Measurements from ENCODE around the gene FOXK2. TPM values are rescaled to one million over a fixed set of nuclear protein-coding genes. Genes with fewer than 3 reads are reported as not detected.

Gene FOXK2
- total RNA-seq, 2 donors from 2014 or later, result 34.8 to 85.1 TPM

- H3K36me3 ChIP-seq, result no peaks in the 10 kb centered on the region
- peak overlapping the region; percentile 94 for H3K4me3 ChIP-seq
- H3K9me3 ChIP-seq, result no peaks in the 10 kb centered on the region
- H3K27me3 ChIP-seq (replicated peaks; ENCODE audit: insufficient read depth), result no peaks in the 10 kb centered on the region
- peaks cover 7 to 27% of the 10 kb centered on the region in 2 donors for H3K4me1 ChIP-seq (ENCODE audit: control insufficient read depth in 1 of 2, low read depth in 2 of 2)
- ATAC-seq (ENCODE audit: insufficient number of reproducible peaks, low FRiP score, low read depth) (no peak), DNase-seq (ENCODE audit: low spot score) (peak; percentile 85)
- peak overlapping the region; percentile 81 to 84 for H3K27ac ChIP-seq
- TF ChIP-seq, protein P1, sequence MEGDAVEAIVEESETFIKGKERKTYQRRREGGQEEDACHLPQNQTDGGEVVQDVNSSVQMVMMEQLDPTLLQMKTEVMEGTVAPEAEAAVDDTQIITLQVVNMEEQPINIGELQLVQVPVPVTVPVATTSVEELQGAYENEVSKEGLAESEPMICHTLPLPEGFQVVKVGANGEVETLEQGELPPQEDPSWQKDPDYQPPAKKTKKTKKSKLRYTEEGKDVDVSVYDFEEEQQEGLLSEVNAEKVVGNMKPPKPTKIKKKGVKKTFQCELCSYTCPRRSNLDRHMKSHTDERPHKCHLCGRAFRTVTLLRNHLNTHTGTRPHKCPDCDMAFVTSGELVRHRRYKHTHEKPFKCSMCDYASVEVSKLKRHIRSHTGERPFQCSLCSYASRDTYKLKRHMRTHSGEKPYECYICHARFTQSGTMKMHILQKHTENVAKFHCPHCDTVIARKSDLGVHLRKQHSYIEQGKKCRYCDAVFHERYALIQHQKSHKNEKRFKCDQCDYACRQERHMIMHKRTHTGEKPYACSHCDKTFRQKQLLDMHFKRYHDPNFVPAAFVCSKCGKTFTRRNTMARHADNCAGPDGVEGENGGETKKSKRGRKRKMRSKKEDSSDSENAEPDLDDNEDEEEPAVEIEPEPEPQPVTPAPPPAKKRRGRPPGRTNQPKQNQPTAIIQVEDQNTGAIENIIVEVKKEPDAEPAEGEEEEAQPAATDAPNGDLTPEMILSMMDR (IDR thresholded peaks at IDR 0.05), result no peak
These were observed 22.8 kb upstream of the FOXK2 start for GRCh38 chr17:82496529-82497434.

GRCh38 chr17:82497483-82498405, 21.8 kb upstream of the FOXK2 start:
- H3K27ac ChIP-seq, result peak overlapping the region; percentile 30 to 70
- ATAC-seq (ENCODE audit: insufficient number of reproducible peaks, low FRiP score, low read depth) (no peak), DNase-seq (ENCODE audit: low spot score) (no peak)
- TF ChIP-seq, protein P1 (IDR thresholded peaks at IDR 0.05), result no peak
- H3K36me3 ChIP-seq, result no peaks in the 10 kb centered on the region
- H3K4me3 ChIP-seq, result peak overlapping the region; percentile 94
- H3K4me1 ChIP-seq (ENCODE audit: control insufficient read depth in 1 of 2, low read depth in 2 of 2), result peaks cover 7 to 34% of the 10 kb centered on the region in 2 donors
- H3K9me3 ChIP-seq, result no peaks in the 10 kb centered on the region
- H3K27me3 ChIP-seq (replicated peaks; ENCODE audit: insufficient read depth), result no peaks in the 10 kb centered on the region

DNA sequence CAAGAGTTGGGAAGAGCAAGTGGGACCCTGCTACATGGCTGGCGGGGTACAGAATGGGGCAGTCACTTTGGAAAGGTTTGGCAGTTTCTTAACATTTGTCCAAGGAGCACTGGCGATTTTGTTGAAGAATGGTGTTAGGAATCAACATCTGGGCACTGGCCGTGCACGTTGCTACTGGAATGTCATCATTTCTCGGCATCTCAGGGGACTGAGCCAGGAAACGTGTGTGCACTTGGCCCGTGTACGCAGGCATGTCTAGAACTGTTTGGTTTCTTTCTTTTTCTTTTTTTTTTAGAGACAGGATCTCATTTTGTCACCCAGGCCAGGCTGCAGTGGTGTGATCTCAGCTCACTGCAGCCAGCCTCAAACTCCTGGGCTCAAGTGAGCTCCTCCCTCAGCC, 17.3 kb upstream of the FOXK2 start:
- H3K27me3 ChIP-seq (replicated peaks; ENCODE audit: insufficient read depth), result no peaks in the 10 kb centered on the region
- no peaks in the 10 kb centered on the region for H3K36me3 ChIP-seq
- H3K27ac ChIP-seq, result peak overlapping the region; percentile 20 to 43
- DNase-seq (ENCODE audit: low spot score), result no peak
- ATAC-seq (ENCODE audit: insufficient number of reproducible peaks, low FRiP score, low read depth), result no peak
- H3K9me3 ChIP-seq, result no peaks in the 10 kb centered on the region
- H3K4me1 ChIP-seq (ENCODE audit: control insufficient read depth in 1 of 2, low read depth in 2 of 2), result peaks cover 0 to 9% of the 10 kb centered on the region in 2 donors
- TF ChIP-seq, protein P1 (IDR thresholded peaks at IDR 0.05), result no peak
- no peak overlapping the region for H3K4me3 ChIP-seq

GRCh38 chr17:82503094-82503727, 16.3 kb upstream of the FOXK2 start:
- Histone ChIP-seq H3K27ac (no peak overlapping the region), H3K9me3 (no peaks in the 10 kb centered on the region), H3K36me3 (no peaks in the 10 kb centered on the region), H3K4me3 (no peak overlapping the region), H3K4me1 (ENCODE audit: control insufficient read depth in 1 of 2, low read depth in 2 of 2) (peaks cover 0 to 9% of the 10 kb centered on the region in 2 donors), H3K27me3 (replicated peaks; ENCODE audit: insufficient read depth) (no peaks in the 10 kb centered on the region)
- no peak for DNase-seq (ENCODE audit: low spot score)
- TF ChIP-seq, protein P1 (IDR thresholded peaks at IDR 0.05), result no peak
- no peak for ATAC-seq (ENCODE audit: insufficient number of reproducible peaks, low FRiP score, low read depth)

Measured in thoracic aorta (tissue), 2 donors.